Hippocampal formation (tissue), 2 donors: ENCODE data around the gene EXOC6.
A peak's percentile ranks its signal among the peaks of the same experiment; 100 is the strongest.
"Not testable (repeated sequence)": the region's sequence is repeated elsewhere in the genome, so short reads cannot be mapped to it uniquely, and the experiment has no call there.

ENCODE experiments used
- DNase-seq, 2 donors: peaks; one replicate each; lab custom pipeline; 2025; lab: John Stamatoyannopoulos, UW

Gene EXOC6

DNA sequence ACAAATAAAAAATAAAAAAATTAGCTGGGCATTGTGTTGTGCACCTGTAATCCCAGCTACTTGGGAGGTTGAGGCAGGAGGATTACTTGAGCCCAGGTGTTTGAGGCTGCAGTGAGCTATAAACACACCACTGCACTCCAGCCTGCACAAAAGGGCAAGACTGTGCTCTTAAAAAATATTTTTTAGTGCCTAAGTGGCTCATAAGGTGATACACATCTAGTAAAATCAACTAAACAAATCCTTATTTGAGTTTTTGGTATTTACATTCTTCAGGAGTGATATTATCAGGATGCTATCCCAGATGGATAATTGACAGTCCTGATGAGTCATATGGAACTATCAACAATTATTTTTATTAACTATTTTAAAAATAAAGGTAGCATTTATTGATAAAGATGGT is 93.9 kb downstream of the EXOC6 start:
- DNase-seq = no peak

DNA sequence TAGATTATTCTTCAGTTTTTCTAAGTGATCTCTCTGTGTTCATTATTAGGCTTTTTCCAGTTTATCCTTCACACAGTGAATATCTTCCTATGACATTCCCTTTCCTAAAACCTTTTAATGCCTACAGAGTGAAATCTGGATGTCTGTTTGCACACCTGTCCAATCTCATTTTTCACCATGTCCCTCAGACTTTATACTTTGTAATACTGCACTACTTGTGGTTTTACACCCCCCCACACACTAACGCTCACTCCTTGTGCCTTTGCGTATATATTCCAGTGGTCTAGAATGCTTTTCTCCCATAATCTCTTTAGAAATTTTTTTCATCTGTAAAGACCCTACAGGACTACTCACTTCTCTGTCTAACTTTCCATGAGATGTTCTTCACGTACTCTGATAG is 98.2 kb downstream of the EXOC6 start:
- no peak for DNase-seq

DNA sequence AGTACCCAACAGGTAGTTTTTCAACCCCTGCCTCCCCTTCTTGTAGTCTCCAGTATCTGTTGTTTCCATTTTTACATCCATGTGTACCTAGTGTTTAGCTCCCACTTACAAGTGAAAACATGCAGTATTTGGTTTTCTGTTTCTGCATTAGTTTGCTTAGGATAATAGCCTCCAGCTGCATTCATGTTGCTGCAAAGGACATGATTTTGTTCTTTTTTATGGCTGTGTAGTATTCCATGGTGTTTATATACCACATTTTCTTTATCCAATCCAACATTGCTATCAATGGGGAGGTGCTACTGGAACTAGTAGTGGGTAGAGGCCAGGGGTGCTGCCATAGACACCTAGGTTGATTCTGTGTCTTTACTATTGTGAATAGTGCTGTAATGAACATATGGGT is 104.3 kb downstream of the EXOC6 start:
- not testable (repeated sequence) for DNase-seq

DNA sequence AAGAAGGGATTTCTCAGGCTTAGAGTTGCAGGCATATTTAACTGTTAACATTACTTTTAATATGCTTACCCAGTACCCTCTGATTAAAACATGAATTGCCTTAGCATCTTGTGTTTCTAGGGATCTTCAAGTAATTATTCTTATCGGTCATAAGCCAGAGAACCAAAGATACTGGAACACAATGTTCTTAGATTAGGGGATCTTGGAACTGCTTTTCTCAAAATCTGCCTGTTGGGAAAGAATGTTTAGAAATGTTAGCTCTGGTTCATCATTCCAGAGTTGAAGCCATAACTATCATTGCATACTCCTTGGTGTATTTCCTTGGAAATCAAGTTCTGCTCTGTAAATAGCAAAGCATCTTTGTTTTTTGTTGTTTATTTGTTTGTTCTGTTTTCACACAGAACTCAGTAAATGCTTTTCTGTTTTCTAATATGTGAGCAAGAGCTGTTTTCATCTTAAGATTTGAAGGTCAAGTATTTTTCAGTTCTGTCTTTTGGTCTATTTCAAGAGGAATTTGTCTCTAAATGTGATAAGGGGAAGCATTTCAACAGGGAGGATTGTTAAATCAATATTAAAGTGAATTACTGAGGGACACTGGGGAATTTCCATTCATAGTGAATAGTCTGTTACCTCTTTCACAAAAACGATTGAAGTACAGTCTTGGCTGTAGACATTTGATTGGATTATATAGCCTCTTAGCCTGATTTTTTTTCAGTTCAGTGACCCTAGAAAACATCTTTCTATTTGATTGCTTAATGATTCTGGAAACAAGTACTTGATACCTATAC is 109.1 kb downstream of the EXOC6 start:
- DNase-seq = no peak

DNA sequence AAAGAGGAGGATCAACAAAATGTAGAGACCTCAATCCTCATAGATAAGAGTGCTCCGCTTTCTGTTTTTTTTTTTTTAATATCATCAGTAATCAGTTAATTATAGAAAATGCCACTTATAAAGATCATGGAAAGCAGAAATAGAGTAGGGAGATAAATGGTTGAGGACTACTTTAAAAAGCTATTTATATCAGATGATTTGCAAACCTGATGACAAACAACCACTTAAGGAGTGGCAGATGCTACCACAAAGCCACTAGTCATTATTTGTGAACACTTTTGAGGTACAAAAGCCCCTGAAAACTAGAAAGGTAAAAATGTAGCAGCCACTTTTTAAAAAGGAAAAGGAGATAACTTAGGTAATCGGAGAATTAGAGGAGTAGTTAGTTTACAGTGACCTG is 113.3 kb downstream of the EXOC6 start:
- no peak for DNase-seq

DNA sequence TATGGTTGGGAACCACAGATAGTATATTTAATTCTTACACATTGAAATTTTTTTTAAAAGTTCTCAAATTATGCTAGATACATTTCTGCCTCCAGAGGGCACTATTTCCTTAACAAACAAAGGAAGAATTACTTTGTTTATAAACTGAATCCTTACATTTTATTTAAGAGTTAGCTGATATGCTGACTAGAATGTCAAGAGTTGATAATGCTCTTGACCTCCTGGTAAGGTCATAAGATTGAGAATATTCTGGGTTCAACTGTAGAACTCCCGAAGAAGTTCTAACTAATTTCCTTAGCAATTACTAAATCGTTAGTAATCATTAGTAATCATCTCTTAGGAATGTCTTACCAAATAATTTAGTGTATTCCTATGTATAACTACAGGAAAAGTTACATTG is 117.0 kb downstream of the EXOC6 start:
- no peak for DNase-seq

DNA sequence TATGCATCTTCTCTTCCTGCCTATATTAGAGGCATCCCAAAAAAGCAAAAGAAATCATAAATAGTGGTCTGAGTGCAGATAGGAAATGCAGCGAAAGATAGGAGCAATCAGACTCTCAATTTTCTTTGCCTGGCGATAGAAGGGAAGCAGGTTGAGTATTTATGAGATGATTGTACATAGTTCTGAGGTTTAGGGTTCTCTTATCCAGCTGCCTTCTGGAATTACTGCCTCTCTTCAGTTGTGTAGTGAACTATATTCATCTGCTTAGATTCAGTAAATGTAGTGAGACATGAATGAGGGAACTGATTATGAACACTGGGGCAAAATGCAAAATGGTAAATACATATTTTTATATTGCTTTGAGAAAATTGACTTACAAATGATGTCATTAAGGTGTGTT is 119.3 kb downstream of the EXOC6 start:
- DNase-seq = no peak

DNA sequence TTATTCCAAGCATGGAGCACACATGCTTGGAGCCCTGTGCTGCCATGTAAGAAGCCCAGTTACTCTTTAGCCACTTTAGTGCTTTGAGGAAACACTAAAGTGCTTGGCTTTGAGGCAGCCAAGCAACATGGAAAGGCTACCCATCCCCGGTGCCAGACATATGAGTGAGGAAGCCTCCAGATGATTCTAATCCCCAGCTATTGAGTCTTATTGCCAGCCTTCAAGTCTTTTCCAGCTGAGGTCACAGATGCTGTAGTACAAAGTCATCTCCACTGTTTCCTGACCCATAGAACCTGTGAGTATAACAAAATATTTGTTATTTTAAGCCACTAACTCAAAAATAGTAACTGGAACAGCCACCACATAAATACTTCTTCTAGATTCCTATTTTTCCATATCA is 120.8 kb downstream of the EXOC6 start:
- no peak for DNase-seq

DNA sequence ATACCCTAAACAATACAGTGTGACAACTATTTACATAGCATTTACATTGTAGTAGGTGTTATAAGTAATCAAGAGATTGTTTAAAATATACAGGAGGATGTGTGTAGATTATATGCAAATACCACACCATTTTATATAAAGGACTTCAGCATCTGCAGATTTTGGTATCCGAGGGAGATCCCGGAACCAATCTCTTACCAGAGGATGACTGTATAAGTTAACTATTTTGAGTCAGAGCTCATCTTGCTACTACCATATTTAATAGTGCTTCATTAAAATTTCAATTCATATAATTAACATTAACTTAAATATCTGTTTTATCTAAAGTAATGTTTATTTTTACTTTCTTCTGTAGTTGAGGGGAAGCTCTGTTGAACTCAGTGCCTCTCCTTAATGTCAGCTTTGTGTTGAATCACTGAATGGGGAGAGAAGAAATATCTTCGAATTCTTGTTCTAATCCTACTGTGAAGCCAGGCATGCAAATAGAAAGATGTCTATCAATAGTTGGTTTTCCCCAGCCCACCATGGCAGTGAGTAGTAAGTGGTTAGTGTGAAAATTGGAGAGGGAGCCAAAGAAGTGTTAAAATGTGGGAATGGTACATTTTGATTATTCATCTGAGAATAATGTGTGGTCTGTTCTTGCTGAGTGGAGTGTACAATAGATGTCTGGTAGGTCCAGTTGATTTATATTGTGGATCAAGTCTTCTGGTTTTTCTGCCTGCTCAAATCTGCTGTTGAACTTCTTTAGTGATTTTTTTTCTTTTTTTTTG is 122.2 kb downstream of the EXOC6 start:
- DNase-seq = no peak

DNA sequence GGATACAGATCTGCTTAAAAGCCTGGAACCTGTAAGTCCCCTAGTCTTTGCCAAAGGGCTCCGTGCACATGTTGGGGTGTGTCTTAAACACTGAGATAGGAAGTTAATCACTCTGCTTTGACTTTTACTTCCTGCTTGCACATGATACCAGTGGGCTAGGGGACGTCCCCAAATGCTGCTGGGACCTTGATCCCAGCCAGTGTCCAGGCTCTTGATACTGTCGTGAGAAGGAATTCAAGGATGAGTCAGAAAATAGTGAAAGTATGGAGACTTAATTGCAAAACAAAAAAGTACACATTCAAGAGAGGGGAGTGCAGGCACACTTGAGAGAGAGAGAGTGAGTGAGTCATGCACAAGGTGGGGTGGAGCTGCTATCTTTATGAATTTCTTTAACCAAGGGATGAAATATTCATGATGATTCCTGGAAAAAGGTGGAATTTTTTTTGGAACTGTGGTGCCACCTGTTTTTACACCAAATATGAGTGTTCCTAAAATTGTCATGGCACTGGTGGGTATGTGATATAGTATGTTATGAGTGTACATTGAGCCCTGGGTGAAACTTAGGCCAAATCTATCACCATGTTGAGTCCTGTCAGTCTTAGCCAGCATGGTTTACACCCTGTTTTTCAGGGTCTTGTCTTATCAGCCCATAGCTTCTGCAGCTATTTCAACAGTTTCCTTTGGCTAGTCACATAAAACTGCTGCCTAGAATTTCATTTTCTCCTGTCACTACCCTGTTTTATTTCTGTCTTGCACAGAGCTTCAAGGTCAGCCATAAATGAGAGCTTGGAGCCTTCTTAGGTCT is 123.9 kb downstream of the EXOC6 start:
- no peak for DNase-seq

DNA sequence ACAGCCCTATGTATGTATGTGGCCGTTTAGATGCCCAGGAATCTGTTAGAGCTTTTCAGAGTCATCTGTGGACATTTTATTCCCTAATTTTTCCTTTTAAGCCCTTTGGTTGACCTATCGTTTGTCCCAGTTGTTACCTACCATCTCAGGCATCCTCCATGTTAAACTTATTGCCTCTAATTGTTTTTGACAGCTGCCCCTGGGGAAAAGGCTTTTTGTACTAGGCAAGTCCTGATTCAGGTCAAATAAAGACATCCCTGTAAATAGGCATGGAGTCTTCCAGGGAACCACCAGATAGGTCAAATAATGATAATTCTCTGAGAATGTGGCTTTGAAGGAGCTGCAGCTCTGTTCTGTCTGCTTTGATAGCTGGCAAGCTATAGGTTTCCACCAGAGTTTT is 124.6 kb downstream of the EXOC6 start:
- no peak for DNase-seq

DNA sequence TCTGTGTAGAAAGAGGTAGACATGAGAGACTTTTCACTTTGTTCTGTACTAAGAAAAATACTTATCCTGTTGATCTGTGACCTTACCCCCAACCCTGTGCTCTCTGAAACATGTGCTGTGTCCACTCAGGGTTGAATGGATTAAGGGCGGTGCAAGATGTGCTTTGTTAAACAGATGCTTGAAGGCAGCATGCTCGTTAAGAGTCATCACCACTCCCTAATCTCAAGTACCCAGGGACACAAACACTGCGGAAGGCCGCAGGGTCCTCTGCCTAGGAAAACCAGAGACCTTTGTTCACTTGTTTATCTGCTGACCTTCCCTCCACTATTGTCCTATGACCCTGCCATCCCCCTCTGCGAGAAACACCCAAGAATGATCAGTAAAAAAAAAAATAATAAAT is 128.0 kb downstream of the EXOC6 start:
- DNase-seq = not testable (repeated sequence)

DNA sequence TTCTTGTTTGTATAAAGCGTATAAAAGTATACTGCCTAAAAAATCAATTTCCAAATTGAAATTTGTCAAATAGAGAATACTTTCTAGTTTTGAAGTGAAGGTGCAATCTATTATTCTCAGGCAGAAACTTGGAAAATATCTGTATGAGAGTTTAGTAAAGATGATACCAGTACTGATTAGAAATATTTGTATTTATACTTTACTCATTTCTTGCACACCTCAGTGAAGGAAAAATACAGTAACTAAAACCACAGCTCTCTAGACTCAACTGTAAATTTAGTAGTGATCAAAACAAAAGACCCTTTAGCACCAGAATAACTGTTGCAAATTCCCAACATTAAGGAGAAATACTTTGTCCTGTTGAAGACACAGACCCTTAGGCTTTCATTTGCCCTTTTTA is 140.9 kb downstream of the EXOC6 start:
- DNase-seq = no peak

DNA sequence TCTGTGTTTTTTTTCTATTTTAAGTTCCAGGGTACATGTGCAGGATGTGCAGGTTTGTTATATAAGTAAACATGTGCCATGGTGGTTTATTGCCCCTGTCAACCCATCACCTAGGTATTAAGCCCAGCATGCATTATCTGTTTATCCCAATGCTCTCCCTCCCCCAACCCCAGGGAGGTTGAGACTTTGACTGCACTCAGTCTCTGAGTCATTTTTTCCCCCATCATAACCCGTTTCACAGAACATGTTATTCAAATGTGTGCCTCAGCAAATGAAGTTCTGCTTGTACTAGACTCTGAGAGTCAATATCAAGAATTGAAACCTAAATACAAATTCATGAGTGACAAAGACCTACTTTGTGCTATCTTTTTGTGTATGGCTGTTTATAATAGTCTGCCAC is 142.3 kb downstream of the EXOC6 start:
- DNase-seq = no peak

DNA sequence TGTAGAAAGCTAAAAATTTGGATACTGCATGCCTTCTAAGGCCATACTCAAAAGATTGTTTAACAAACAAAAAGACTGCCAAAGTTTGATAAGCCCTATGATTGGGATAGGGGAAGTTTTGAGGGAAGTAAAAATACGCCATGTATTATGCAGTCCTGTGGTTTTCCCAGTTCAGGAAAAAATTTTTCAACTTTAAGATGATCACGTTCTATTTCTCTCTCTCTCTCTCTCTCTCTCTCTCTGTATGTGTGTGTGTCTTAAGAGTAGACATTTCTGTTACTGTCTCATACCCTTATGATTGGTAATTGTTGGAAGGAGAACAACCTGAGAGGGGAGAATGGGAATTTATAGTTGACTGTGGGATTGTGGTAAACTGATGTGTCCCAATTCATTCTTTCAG is 143.2 kb downstream of the EXOC6 start:
- no peak for DNase-seq

DNA sequence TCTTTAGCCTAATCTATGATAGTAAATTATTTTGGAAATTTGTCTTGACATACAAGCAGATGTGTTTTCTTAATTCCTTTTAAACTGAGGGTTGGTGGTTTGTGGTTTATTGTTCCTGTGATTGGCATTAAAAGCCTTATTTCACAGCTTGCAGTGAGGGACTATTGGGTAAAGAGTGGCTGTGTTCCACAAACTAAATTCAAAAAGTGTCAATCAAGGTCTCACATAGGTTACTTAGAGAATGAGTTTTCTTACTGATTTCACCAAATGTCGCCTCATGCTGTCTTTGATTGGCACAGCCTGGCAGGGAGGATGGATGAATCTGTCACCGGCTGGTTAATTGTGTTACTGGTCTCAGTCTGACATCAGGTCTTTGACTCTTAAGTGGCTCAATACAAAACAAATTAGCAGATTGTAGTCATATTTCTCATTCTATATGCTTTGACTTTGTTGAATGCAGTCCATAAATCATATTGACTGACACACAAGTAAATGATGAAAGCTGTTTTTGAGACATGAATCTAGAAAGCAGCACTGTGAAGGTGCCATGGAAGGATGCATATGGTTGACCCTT is 145.5 kb downstream of the EXOC6 start:
- DNase-seq = no peak

DNA sequence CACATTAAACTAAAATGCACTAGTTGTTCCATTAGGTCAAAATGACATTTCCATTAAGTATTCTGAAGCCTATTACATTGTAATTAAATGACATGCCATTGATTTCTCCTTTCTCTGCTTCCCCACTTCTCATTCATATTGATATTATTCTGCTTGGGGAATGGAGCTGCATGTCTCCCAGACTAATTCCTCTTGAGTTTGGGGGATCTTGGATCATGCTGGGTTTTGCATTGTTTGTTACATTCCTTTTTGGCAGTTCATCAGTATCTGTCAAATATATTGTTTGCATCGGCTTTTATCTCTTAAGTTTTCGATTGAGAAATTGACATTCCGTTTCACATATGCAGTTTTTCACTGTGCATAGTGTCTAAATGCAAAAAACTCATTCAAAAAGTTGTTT is 147.2 kb downstream of the EXOC6 start:
- no peak for DNase-seq

DNA sequence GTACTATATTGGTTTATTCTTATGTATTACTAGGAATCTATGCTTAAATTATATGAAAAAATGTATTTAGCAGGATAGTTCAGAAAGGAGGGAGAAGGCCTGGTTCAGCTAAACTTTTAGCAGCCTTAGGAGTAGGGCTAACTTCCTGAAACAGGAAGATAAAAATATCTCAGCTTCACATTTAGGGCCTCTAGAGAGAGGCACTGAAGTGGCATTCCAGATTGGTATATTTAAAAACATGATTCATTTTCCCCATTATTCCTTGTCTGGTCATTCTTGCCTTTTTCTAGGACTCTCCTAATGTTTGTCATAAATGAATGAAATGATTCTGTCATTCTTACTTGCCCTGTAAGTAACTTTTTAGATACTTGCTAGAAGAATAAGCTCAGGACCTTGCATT is 149.3 kb downstream of the EXOC6 start:
- no peak for DNase-seq

DNA sequence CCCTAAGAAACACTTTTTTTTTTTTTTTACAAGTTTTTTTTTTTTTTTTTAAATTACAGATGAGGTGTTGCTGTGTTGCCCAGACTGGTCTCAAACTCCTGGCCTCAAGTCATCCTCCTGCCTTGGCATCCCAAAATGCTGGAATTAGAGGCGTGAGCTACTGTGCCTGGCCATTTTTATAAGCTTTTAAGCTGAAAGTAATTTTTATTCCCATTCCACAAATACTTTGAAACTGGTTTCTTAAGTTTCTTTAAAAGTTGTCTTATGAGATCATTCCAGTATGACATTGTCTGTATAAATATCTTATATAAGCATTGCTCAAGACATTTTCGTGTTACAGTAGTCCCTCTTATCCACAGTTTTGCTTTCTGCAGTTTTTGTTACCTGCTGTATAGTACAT is 150.9 kb downstream of the EXOC6 start:
- DNase-seq = no peak

DNA sequence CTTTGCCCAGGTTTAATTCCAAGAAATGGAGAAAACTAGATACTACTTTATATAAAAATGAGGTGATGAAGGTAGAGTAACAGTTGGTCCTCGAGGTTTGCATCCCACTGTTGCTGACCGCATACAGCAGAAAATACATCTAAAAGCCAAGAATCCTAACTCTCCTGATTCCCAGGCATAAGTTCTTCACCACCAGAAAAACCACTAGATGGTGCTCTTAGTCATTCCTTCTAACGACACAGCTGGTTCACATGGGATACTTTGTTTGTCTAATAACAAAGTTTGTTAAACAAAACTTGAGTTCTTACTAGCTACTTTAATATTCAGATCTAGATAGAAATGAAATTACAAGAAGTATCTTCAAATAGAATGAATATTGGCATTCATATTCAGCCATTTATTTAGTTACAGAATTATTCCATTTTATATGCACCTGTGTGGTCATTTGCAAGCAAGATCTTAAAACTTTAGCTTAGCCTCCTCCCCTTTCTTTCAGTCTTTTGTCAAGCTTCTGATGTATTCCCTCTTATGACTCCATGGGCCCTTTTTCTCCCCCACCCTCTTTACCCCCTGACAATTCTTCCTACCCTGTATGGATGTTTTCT is 158.2 kb downstream of the EXOC6 start:
- peak in 1 of 2 donors; percentile 5 for DNase-seq

DNA sequence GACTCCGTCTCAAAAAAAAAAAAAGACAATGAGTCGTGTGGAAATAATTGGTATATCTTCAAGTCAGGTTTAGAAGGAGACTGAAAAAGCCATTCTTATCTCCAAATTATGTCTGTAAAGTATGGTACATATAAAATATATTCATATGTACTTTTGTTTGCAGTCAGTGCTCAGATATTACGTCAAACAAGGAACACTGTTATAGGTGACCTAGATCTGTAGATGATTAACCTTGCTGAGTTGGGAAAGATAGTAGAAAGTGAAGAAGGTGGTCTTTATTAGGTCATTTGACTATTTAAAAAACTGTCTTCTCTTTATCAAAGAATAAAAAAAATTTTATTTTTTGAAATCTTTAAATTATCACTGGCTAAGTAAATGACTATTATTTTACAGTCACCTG is 167.4 kb downstream of the EXOC6 start:
- no peak for DNase-seq
